K562 (cell line): ENCODE measurements around the gene HSD3B7. TPM values are rescaled to one million over a fixed set of nuclear protein-coding genes. Genes with fewer than 3 reads are reported as not detected.
A peak's percentile ranks its signal among the peaks of the same experiment; 100 is the strongest.

Source experiments
- ATAC-seq: fragments of 200-7000 bp; cut with Tn5 transposase; 3 replicates; pipeline ENCODE4 v1.9.1; 2020; ENCODE audit warnings: moderate library complexity
- Bru-seq: library from RNA; stranded (reverse); fragments of 400-500 nt; gene quantifications from one replicate; lab custom pipeline; 2021; lab: Mats Ljungman, UMichigan
- BruChase-seq, 2 experiments: library from RNA; stranded (reverse); fragments of 400-500 nt; gene quantifications; one replicate each; lab custom pipeline; 2021; lab: Mats Ljungman, UMichigan
- BruUV-seq: library from RNA; stranded (reverse); fragments of 400-500 nt; replicated peaks from 2 replicates; lab custom pipeline; 2021; lab: Mats Ljungman, UMichigan
- CTCF ChIA-PET: fragments of 300-600 bp; formaldehyde crosslinking; extraction: SDS; loops from one replicate; lab custom pipeline; 2021; ENCODE audit warnings: low intra/inter-chr PET ratio; lab: Yijun Ruan, JAX
- POLR2A ChIA-PET: fragments of 300-600, 350-650 bp; sonication (Branson Sonifier 250); formaldehyde crosslinking; extraction: SDS; loops from one replicate; lab custom pipeline; 2021; ENCODE audit warnings: antibody characterized with exemption, inconsistent platforms; lab: Yijun Ruan, JAX
- DNase-seq, 4 experiments: peaks; one replicate each; pipeline versions ENCODE4 v3.0.0 to v3.0.0-alpha.2; 2011 to 2018; ENCODE audit warnings: low spot score in 3 of 4, mixed read lengths in 3 of 4; ENCODE audit errors: extremely low read depth in 1 of 4
- FAIRE-seq: peaks from 2 replicates; lab custom pipeline; 2011; peaks lifted over from hg19 to GRCh38; lab: Jason Lieb, UNC
- H2AFZ ChIP-seq: 2 replicates; pipeline ENCODE4 v1.6.0; 2011; ENCODE audit warnings: low read depth, low read length, control low read depth, inconsistent platforms
- H3K27ac ChIP-seq: fragments of 200-600 bp; 3 replicates; pipeline ENCODE4 v1.8.0; 2011; ENCODE audit warnings: low read depth, mild to moderate bottlenecking, control low read depth, inconsistent platforms, low read length, moderate library complexity, mixed read lengths; ENCODE audit errors: extremely low read depth
- H3K27me3 ChIP-seq, 2 experiments: fragments of 300-600 bp in 1 of 2; 2 replicates in 1 of 2; 3 replicates in 1 of 2; pipeline versions ENCODE4 v1.6.0 to v1.8.0; 2011; ENCODE audit warnings: inconsistent platforms in 2 of 2, low read length in 2 of 2, mild to moderate bottlenecking in 1 of 2, mixed read lengths in 1 of 2, moderate library complexity in 1 of 2; ENCODE audit not compliant: control insufficient read depth in 2 of 2, insufficient read depth in 2 of 2
- H3K36me3 ChIP-seq: fragments of 300-600 bp; 3 replicates; pipeline ENCODE4 v1.8.0; 2011; ENCODE audit warnings: mild to moderate bottlenecking, low read length, inconsistent platforms; ENCODE audit not compliant: control insufficient read depth, insufficient read depth
- H3K4me1 ChIP-seq, 2 experiments: fragments of 200-600 bp in 1 of 2; replicated peaks in 1 of 2; 2 replicates in 1 of 2; 3 replicates in 1 of 2; pipeline versions ENCODE4 v1.5.1 to v1.8.0; 2011; ENCODE audit warnings: inconsistent platforms in 2 of 2, low read length in 2 of 2, mild to moderate bottlenecking in 1 of 2, mixed read lengths in 1 of 2, moderate library complexity in 1 of 2; ENCODE audit not compliant: control insufficient read depth in 2 of 2, insufficient read depth in 2 of 2
- H3K4me2 ChIP-seq: 2 replicates; pipeline ENCODE4 v1.6.1; 2011; ENCODE audit warnings: low read length, control low read depth, inconsistent platforms, mixed read lengths; ENCODE audit not compliant: insufficient read depth
- H3K4me3 ChIP-seq: fragments of 200-600 bp; sonication (generic), shearing (Covaris generic); 2 replicates; pipeline ENCODE4 v1.5.1; 2016; ENCODE audit warnings: control low read depth, inconsistent platforms
- H3K79me2 ChIP-seq: fragments of 200-600 bp; 3 replicates; pipeline ENCODE4 v1.8.0; 2011; ENCODE audit warnings: low read length, inconsistent platforms; ENCODE audit not compliant: control insufficient read depth, insufficient read depth
- H3K9ac ChIP-seq, 2 experiments: 2 replicates each; pipeline versions ENCODE4 v1.6.0 to v1.6.1; 2011; ENCODE audit warnings: low read depth in 2 of 2, low read length in 2 of 2, control low read depth in 1 of 2, inconsistent platforms in 1 of 2, mild to moderate bottlenecking in 1 of 2, mixed read lengths in 1 of 2; ENCODE audit not compliant: insufficient read depth in 1 of 2
- H3K9me1 ChIP-seq: one replicate; pipeline ENCODE4 v1.6.0; 2011; ENCODE audit warnings: inconsistent platforms, mild to moderate bottlenecking, low read length, moderate library complexity; ENCODE audit not compliant: control insufficient read depth, insufficient read depth
- H3K9me3 ChIP-seq: replicated peaks from 2 replicates; pipeline ENCODE4 v1.5.1; 2011; ENCODE audit warnings: low read depth, low read length, inconsistent platforms; ENCODE audit not compliant: control insufficient read depth, insufficient read depth
- H4K20me1 ChIP-seq: replicated peaks from 2 replicates; pipeline ENCODE4 v1.6.1; 2011; ENCODE audit warnings: low read length, inconsistent platforms, mixed read lengths; ENCODE audit not compliant: control insufficient read depth, insufficient read depth
- CBFB ChIP-seq: sonication (generic); formaldehyde crosslinking; IDR thresholded peaks from 2 replicates; pipeline ENCODE4 v1.4.0; 2020; ENCODE audit warnings: mild to moderate bottlenecking, missing genetic modification reagents
- DMBX1 ChIP-seq: fragments of 250-450 bp; sonication (Bioruptor Pico); IDR thresholded peaks from 2 replicates; pipeline ENCODE4 v1.8.0; 2022; ENCODE audit warnings: inconsistent platforms, mild to moderate bottlenecking, moderate library complexity, borderline replicate concordance
- WGBS: fragments of 100-300 bp; shearing (Covaris generic); methylation state at CpG from one replicate; pipeline ENCODE4 v1.1.6; 2016; ENCODE audit warnings: low coverage, mixed read lengths; ENCODE audit not compliant: insufficient coverage; ENCODE audit errors: missing lambda C conversion rate; 5-methylcytosine and 5-hydroxymethylcytosine counted together
- in situ Hi-C: fragments of 300-500 bp; cut with MboI; formaldehyde crosslinking; loops from 4 replicates; pipeline ENCODE4 v1.15.0; 2018; ENCODE audit warnings: inconsistent platforms, mixed read lengths
- intact Hi-C: fragments of 100-400 bp; cut with micrococcal nuclease; formaldehyde crosslinking; loops from 2 replicates; pipeline ENCODE4 v1.14.2; 2022
- long read RNA-seq, 3 experiments: library from polyadenylated mRNA in 2 of 3; library from RNA in 1 of 3; unstranded in 2 of 3; stranded (forward) in 1 of 3; transcript quantifications; one replicate each; pipeline ENCODE4 v2.0.0, GENCODE V29; 2019 to 2022
- polyA minus RNA-seq, 3 experiments: library from RNA; depleted of rRNA, polyadenylated mRNA; stranded (reverse); fragments of >200 nt; gene quantifications; 2 replicates each; pipeline ENCODE4 v1.2.3, GENCODE V29; 2011
- polyA plus RNA-seq, 8 experiments: library from polyadenylated mRNA; depleted of rRNA in 4 of 8; stranded (reverse) in 5 of 8; unstranded in 3 of 8; fragments of >200 nt; fragmentation: Nextera tagmentation in 2 of 8; fragmentation: Illumina TruSeq in 1 of 8; extraction: Ambion mirVana in 2 of 8; extraction: Trizol in 1 of 8; gene quantifications; 2 replicates each; pipeline versions ENCODE4 v1.2.1 to v1.2.3, GENCODE V29; 2011 to 2014; ENCODE audit warnings: inconsistent platforms in 1 of 8, missing spikeins in 1 of 8
- total RNA-seq, 7 experiments: library from RNA; depleted of rRNA in 6 of 7; stranded (reverse); fragments of >200 nt in 6 of 7; fragmentation: Illumina TruSeq in 2 of 7; extraction: Trizol in 2 of 7; gene quantifications; 2 replicates each; pipeline versions ENCODE4 v1.2.1 to v1.2.3, GENCODE V29; 2011 to 2021; ENCODE audit warnings: low replicate concordance in 1 of 7
- TF ChIP-seq, protein P1 (sequence below): fragments of 250-450 bp; sonication (Bioruptor Pico); IDR thresholded peaks from 2 replicates; pipeline ENCODE4 v1.4.0; 2020

The HSD3B7 gene
- total RNA-seq (2011; cell fraction: chromatin; rRNA removed; ENCODE audit: low replicate concordance) = 10.2 and 37.3 TPM in 2 replicates
- total RNA-seq (2011; cell fraction: nucleolus; rRNA removed) = 37.7 and 50.4 TPM in 2 replicates
- total RNA-seq (2011; cell fraction: nucleoplasm; rRNA removed) = 23.5 and 27.4 TPM in 2 replicates
- total RNA-seq (2014; rRNA removed) = 49.1 and 61.1 TPM in 2 replicates
- total RNA-seq (2014; rRNA removed; fragmentation: Illumina TruSeq; extraction: Trizol) = 7.6 and 10.0 TPM in 2 replicates
- 23.6 and 24.1 TPM in 2 replicates for total RNA-seq (2015; rRNA removed; fragmentation: Illumina TruSeq; extraction: Trizol)
- 43.5 and 51.9 TPM in 2 replicates for total RNA-seq (2021)
- polyA plus RNA-seq (2011; rRNA removed) = 10.7 and 24.4 TPM in 2 replicates
- 30.3 and 36.8 TPM in 2 replicates for polyA plus RNA-seq (2011; cell fraction: cytosol; rRNA removed)
- polyA plus RNA-seq (2011; cell fraction: nucleus; rRNA removed) = 40.7 and 47.2 TPM in 2 replicates
- 27.3 and 32.5 TPM in 2 replicates for polyA plus RNA-seq (2012)
- 23.0 and 30.5 TPM in 2 replicates for polyA plus RNA-seq (2014; fragmentation: Illumina TruSeq; extraction: Trizol)
- 1 to 10 TPM; 5.4 to 6.7 TPM for polyA plus RNA-seq (2014; fragmentation: Nextera tagmentation; extraction: Ambion mirVana)
- 39.3 and 43.9 TPM in 2 replicates for polyA plus RNA-seq (2014; rRNA removed)
- 4.3 and 5.1 TPM in 2 replicates for polyA minus RNA-seq (2011; rRNA and poly(A)+ RNA removed)
- polyA minus RNA-seq (2011; cell fraction: cytosol; rRNA and poly(A)+ RNA removed) = 8.5 and 17.7 TPM in 2 replicates
- polyA minus RNA-seq (2011; cell fraction: nucleus; rRNA and poly(A)+ RNA removed) = 3.9 and 6.8 TPM in 2 replicates
- percentile 69 among the genes with signal in this experiment for Bru-seq, nascent RNA
- percentile 63 among the genes with signal in this experiment for BruChase-seq, experiment 1, labeled RNA remaining after a 2-hour chase
- percentile 69 among the genes with signal in this experiment for BruChase-seq, experiment 2, labeled RNA remaining after a 6-hour chase
- long read RNA-seq, experiment 1, transcript HSD3B7-202 (7 exons, 2,172 nt) = major isoform, 48 of 172 reads
- long read RNA-seq, experiment 1, partial matches to known transcripts = 47 of 172 reads
- long read RNA-seq, experiment 1, other reads (novel, unspliced or antisense) = 77 of 172 reads
- long read RNA-seq, experiment 2, transcript HSD3B7-202 (7 exons, 2,172 nt) = major isoform, 11 of 50 reads
- long read RNA-seq, experiment 2, partial matches to known transcripts = 18 of 50 reads
- long read RNA-seq, experiment 2, other reads (novel, unspliced or antisense) = 21 of 50 reads
- long read RNA-seq, experiment 3, transcript HSD3B7-202 (7 exons, 2,172 nt) = major isoform, 16 of 53 reads
- long read RNA-seq, experiment 3, partial matches to known transcripts = 4 of 53 reads
- long read RNA-seq, experiment 3, other reads (novel, unspliced or antisense) = 33 of 53 reads

DNA sequence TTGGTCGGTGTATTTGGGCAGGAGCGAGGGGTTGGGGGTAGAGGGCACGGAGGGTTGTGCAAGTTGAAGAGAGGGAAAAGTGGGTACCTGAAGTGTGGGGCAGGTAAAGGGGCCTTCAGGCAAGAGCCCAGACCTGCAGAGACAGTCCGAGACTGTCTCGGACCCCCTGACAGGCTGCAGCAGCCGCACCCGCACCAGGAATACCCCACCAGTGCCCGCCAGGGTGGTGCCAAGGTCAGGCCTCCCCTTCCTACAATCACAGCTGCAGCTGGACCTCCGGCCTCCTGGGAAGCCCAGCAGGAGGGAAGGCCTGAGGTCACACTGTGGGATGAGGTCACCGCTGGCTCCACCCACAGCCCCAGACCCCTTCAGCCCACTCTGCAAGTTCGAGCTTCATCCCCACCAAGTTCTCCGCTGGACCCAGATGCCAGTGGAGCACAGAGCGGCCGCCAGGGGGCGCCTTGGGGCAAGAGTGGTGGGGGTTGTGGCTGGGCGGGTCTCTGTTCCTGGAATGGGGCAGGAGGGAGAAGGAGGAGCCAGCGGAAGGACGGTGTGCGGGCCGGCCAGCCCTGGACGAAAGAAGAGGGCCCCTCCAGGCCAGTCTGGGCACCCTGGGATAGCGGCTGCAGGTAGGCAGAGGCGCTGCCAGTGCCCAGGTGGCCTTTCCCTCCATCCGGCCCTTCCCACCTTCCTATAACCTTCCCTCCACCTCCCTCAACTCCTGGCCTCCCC, at the start of gene HSD3B7:
TSS of gene HSD3B7 (plus strand) at position 539 of the 732 bp plus-strand sequence. CDS start 452 bp downstream, outside the sequence.
- H3K9ac ChIP-seq = peak within 1 kb of the TSS; percentile 61 to 94
- TF ChIP-seq CBFB (CRISPR knock-in tag) (peak; percentile 21; the same call in 1 of the 2 replicates), DMBX1 (CRISPR knock-in tag) (no peak)
- TF ChIP-seq, protein P1, sequence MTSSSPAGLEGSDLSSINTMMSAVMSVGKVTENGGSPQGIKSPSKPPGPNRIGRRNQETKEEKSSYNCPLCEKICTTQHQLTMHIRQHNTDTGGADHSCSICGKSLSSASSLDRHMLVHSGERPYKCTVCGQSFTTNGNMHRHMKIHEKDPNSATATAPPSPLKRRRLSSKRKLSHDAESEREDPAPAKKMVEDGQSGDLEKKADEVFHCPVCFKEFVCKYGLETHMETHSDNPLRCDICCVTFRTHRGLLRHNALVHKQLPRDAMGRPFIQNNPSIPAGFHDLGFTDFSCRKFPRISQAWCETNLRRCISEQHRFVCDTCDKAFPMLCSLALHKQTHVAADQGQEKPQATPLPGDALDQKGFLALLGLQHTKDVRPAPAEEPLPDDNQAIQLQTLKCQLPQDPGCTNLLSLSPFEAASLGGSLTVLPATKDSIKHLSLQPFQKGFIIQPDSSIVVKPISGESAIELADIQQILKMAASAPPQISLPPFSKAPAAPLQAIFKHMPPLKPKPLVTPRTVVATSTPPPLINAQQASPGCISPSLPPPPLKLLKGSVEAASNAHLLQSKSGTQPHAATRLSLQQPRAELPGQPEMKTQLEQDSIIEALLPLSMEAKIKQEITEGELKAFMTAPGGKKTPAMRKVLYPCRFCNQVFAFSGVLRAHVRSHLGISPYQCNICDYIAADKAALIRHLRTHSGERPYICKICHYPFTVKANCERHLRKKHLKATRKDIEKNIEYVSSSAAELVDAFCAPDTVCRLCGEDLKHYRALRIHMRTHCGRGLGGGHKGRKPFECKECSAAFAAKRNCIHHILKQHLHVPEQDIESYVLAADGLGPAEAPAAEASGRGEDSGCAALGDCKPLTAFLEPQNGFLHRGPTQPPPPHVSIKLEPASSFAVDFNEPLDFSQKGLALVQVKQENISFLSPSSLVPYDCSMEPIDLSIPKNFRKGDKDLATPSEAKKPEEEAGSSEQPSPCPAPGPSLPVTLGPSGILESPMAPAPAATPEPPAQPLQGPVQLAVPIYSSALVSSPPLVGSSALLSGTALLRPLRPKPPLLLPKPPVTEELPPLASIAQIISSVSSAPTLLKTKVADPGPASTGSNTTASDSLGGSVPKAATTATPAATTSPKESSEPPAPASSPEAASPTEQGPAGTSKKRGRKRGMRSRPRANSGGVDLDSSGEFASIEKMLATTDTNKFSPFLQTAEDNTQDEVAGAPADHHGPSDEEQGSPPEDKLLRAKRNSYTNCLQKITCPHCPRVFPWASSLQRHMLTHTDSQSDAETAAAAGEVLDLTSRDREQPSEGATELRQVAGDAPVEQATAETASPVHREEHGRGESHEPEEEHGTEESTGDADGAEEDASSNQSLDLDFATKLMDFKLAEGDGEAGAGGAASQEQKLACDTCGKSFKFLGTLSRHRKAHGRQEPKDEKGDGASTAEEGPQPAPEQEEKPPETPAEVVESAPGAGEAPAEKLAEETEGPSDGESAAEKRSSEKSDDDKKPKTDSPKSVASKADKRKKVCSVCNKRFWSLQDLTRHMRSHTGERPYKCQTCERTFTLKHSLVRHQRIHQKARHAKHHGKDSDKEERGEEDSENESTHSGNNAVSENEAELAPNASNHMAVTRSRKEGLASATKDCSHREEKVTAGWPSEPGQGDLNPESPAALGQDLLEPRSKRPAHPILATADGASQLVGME (CRISPR knock-in tag) = no peak

More for the DNA sequence above, at the start of gene HSD3B7:
- H3K4me2 ChIP-seq = peak within 1 kb of the TSS; percentile 80
- BruUV-seq = no TSS peak
- in situ Hi-C loops (loop anchor here (10.0 to 25.0 kb wide), 2 partner anchors 310 to 452 kb away; partner anchors contain the start of genes COX6A2 and ZNF843), intact Hi-C loops (loop anchor here (1.0 to 10.0 kb wide), 5 partner anchors 32 to 458 kb away; partner anchors contain the start of genes VKORC1 and ZNF843)
- H3K36me3 ChIP-seq = peaks cover 65% of the 10 kb centered on the region; the same call in 2 of the 3 replicates
- peak within 1 kb of the TSS; percentile 51 for H3K27ac ChIP-seq
- H3K9me3 ChIP-seq = no peaks in the 10 kb centered on the region
- peaks cover 2% of the 10 kb centered on the region for H3K9me1 ChIP-seq
- ChIA-PET POLR2A (interaction anchor here (0.6 to 5.7 kb wide), 13 partner anchors 15 to 444 kb away, joined by 3 to 32 read pairs (median 4); partner anchors contain the start of genes FUS and KAT8), CTCF (interaction anchor here (0.6 to 2.1 kb wide), 5 partner anchors 109 to 884 kb away, joined by 3 to 15 read pairs (median 7); no protein-coding TSS in a partner anchor)
- H3K27me3 ChIP-seq = no peaks in the 10 kb centered on the region
- H3K79me2 ChIP-seq = peaks cover 15% of the 10 kb centered on the region
- peaks cover 7 to 68% of the 10 kb centered on the region in 2 experiments; a peak in 4 of 5 replicates for H3K4me1 ChIP-seq
- peak within 1 kb of the TSS; percentile 89 for H2AFZ ChIP-seq
- 30% methylated on average over 12 of the region's 24 CpGs for WGBS
- peak within 1 kb of the TSS; percentile 44 for H3K4me3 ChIP-seq
- no peaks in the 10 kb centered on the region; the same call in none of the 2 replicates for H4K20me1 ChIP-seq
- ATAC-seq (peak; percentile 95), FAIRE-seq (peak; percentile 91), DNase-seq (peak; percentile 92 to 95 (median 93))
